BJ (cell line): ENCODE results near the gene DNAJB12. TPM values are rescaled to one million over a fixed set of nuclear protein-coding genes. Genes with fewer than 3 reads are reported as not detected.

Source experiments
- CTCF ChIA-PET: fragments of 350-600 bp; formaldehyde crosslinking; extraction: SDS; loops from one replicate; lab custom pipeline; 2021; ENCODE audit warnings: antibody characterized with exemption, inconsistent platforms; lab: Yijun Ruan, JAX
- POLR2A ChIA-PET: fragments of 300-600 bp; sonication (Branson Sonifier 250); formaldehyde crosslinking; extraction: SDS; loops from one replicate; lab custom pipeline; 2021; ENCODE audit warnings: antibody characterized with exemption; lab: Charles Lee
- DNase-seq: peaks from one replicate; pipeline ENCODE4 v3.0.0-alpha.2; 2011; ENCODE audit warnings: low read depth
- H3K27me3 ChIP-seq: 2 replicates; pipeline ENCODE4 v1.6.0; 2011; ENCODE audit warnings: low read length; ENCODE audit not compliant: control insufficient read depth, insufficient read depth
- H3K36me3 ChIP-seq: 2 replicates; pipeline ENCODE4 v1.5.1; 2011; ENCODE audit warnings: low read length; ENCODE audit not compliant: control insufficient read depth, insufficient read depth
- H3K4me3 ChIP-seq: 2 replicates; pipeline ENCODE4 v1.5.1; 2011; ENCODE audit warnings: low read depth, mild to moderate bottlenecking, control low read depth, low read length
- CTCF ChIP-seq: IDR thresholded peaks from 2 replicates; pipeline ENCODE4 v1.5.1; 2011; ENCODE audit warnings: low read depth, mild to moderate bottlenecking, control low read depth, inconsistent platforms, low read length, moderate library complexity; ENCODE audit not compliant: insufficient read depth
- polyA plus RNA-seq: library from polyadenylated mRNA; depleted of rRNA; stranded (reverse); fragments of >200 nt; gene quantifications from 2 replicates; pipeline ENCODE4 v1.2.3, GENCODE V29; 2011; rRNA removed
- small RNA-seq: library from RNA; depleted of rRNA; stranded (forward); fragments of <200 nt; gene quantifications from one replicate; pipeline ENCODE3, GENCODE V24; 2012; ENCODE audit warnings: low replicate concordance, low read depth; ENCODE audit not compliant: insufficient read length

Gene DNAJB12
- polyA plus RNA-seq, 1 experiment = 38.8 TPM

- ChIA-PET POLR2A (no interaction called here), CTCF (interaction anchor here (0.6 kb wide), 1 partner anchor 22 kb away, joined by 3 read pairs; no protein-coding TSS in a partner anchor)
- no peak for DNase-seq
- no peak for TF ChIP-seq CTCF
- Histone ChIP-seq H3K27me3 (no peaks in the 10 kb centered on the region; the same call in 1 of the 2 replicates), H3K4me3 (no peak overlapping the region), H3K36me3 (no peaks in the 10 kb centered on the region)
Observed at GRCh38 chr10:72285972-72286521, 68.7 kb downstream of the DNAJB12 start.

GRCh38 chr10:72283131-72283530 lies 71.6 kb downstream of the DNAJB12 start:
- ChIA-PET CTCF (interaction anchor here (1.0 kb wide), 1 partner anchor 8 kb away, joined by 6 read pairs; no protein-coding TSS in a partner anchor), POLR2A (no interaction called here)
- TF ChIP-seq CTCF = no peak
- Histone ChIP-seq H3K27me3 (no peaks in the 10 kb centered on the region; the same call in 1 of the 2 replicates), H3K36me3 (no peaks in the 10 kb centered on the region), H3K4me3 (no peak overlapping the region)
- no peak for DNase-seq

Small RNA genes lying within 50 kb of the gene (small RNA-seq; reads per million reads assigned to genes)
- not detected for gene RNU6-805P

Other genes starting within 250 kb of the DNAJB12 start
- gene ANAPC16, start 138.9 kb downstream of the DNAJB12 start, polyA plus RNA-seq = 49.8 and 58.0 TPM in 2 replicates
- gene ASCC1, start 138.6 kb downstream of the DNAJB12 start, polyA plus RNA-seq = 18.5 and 36.3 TPM in 2 replicates
- gene DDIT4, start 81.0 kb downstream of the DNAJB12 start, polyA plus RNA-seq = 152 and 174 TPM in 2 replicates